Endodermal cell (in vitro differentiated cells): ENCODE results near the gene HEPHL1. TPM values are rescaled to one million over a fixed set of nuclear protein-coding genes. Genes with fewer than 3 reads are reported as not detected.

ENCODE experiments used
- DNase-seq: peaks from one replicate; pipeline ENCODE4 v3.0.0-alpha.2; 2017
- H3K27ac ChIP-seq: 2 replicates; pipeline ENCODE4 v1.5.1; 2013; ENCODE audit warnings: mild to moderate bottlenecking, low read depth, low read length, moderate library complexity
- H3K27me3 ChIP-seq: 2 replicates; pipeline ENCODE4 v1.6.1; 2013; ENCODE audit warnings: mild to moderate bottlenecking, low read length, moderate library complexity; ENCODE audit not compliant: insufficient read depth, control insufficient read depth, poor library complexity, severe bottlenecking
- H3K36me3 ChIP-seq: 2 replicates; pipeline ENCODE4 v1.7.0; 2013; ENCODE audit warnings: mild to moderate bottlenecking, low read length, moderate library complexity; ENCODE audit not compliant: control insufficient read depth, insufficient read depth
- H3K4me1 ChIP-seq: one replicate; pipeline ENCODE4 v1.7.0; 2013; ENCODE audit warnings: low read length; ENCODE audit not compliant: control insufficient read depth, insufficient read depth
- H3K4me3 ChIP-seq: 2 replicates; pipeline ENCODE4 v1.5.1; 2013; ENCODE audit warnings: mild to moderate bottlenecking, low read length, moderate library complexity
- H3K9ac ChIP-seq: 2 replicates; pipeline ENCODE4 v1.6.1; 2013; ENCODE audit warnings: mild to moderate bottlenecking, low read length, moderate library complexity; ENCODE audit not compliant: poor library complexity, severe bottlenecking; ENCODE audit errors: extremely low read depth
- H3K9me3 ChIP-seq: 2 replicates; pipeline ENCODE4 v1.6.1; 2013; ENCODE audit warnings: mild to moderate bottlenecking, low read length, moderate library complexity; ENCODE audit not compliant: control insufficient read depth
- H3K27ac Mint-ChIP-seq: 2 replicates; pipeline ENCODE4 v1.8.0; 2020; ENCODE audit warnings: mixed read lengths
- H3K27me3 Mint-ChIP-seq: 2 replicates; pipeline ENCODE4 v1.8.0; 2021; ENCODE audit warnings: mild to moderate bottlenecking, mixed read lengths; ENCODE audit not compliant: insufficient read depth
- H3K36me3 Mint-ChIP-seq: 2 replicates; pipeline ENCODE4 v1.8.0; 2020; ENCODE audit warnings: low read depth, mixed read lengths
- H3K4me1 Mint-ChIP-seq: 2 replicates; pipeline ENCODE4 v1.8.0; 2020; ENCODE audit warnings: mixed read lengths
- H3K4me3 Mint-ChIP-seq: 2 replicates; pipeline ENCODE4 v1.8.0; 2020; ENCODE audit warnings: mild to moderate bottlenecking, moderate library complexity, mixed read lengths
- H3K9me3 Mint-ChIP-seq: 2 replicates; pipeline ENCODE4 v1.8.0; 2020; ENCODE audit warnings: mild to moderate bottlenecking, mixed read lengths
- WGBS, 2 experiments: methylation state at CpG; one replicate each; pipeline versions ENCODE4 v1.1.5 to v1.1.7; 2013; ENCODE audit warnings: missing lambda C conversion rate in 2 of 2, mixed read lengths in 1 of 2; ENCODE audit not compliant: insufficient coverage in 1 of 2, insufficient read length in 1 of 2; 5-methylcytosine and 5-hydroxymethylcytosine counted together
- total RNA-seq, 2 donors: library from RNA; stranded (reverse); fragmentation: NEBNext Ultra II Directional in 1 of 2; extraction: Animal tissue kit (Norgen Biotek cat#: 25700) in 1 of 2; gene quantifications; 2 replicates in 1 of 2; 3 replicates in 1 of 2; pipeline ENCODE4 v1.2.1, GENCODE V29; 2021
- TF ChIP-seq, protein P1 (sequence below): fragments of 200-600 bp; sonication (generic); conservative IDR thresholded peaks from 2 replicates; pipeline ENCODE4 v1.5.0; 2021; ENCODE audit warnings: antibody characterized with exemption, mild to moderate bottlenecking

HEPHL1 gene
- total RNA-seq, 2 donors from 2014 or later = not detected

DNA sequence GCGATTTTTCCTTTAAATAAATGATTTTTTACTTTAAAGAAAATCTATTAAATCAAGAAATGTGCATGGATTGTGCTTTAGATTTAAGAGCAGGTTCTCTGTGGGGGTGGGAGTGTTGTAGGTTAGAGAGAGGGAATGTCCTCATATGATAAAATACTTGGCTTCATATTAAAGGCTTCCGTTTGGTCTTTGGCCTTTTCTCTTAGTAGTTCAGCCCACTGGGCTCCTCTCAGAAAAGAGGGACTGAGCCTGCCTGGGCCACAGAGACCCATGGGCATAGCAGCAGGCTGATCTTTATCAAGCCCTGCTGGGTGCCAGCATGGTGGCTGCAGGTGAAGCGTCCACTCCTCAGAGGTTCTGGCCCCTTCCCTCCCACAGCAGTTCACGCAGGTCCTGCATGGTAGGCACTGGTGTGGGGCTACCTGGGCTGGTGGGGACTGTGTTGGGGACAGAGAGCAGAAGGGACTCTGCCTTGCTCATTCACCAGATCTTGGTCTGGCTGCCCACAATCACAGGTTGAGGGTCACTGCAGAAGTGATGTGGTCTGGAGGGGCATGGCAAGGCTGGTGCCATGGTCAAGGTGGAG is 111.8 kb downstream of the HEPHL1 start:
- Histone ChIP-seq H3K27ac (no peak overlapping the region), H3K9ac (no peak overlapping the region), H3K9me3 (no peaks in the 10 kb centered on the region), H3K36me3 (peaks cover 8% of the 10 kb centered on the region), H3K4me1 (peaks cover 7% of the 10 kb centered on the region), H3K27me3 (no peaks in the 10 kb centered on the region), H3K4me3 (no peak overlapping the region)
- H3K27ac Mint-ChIP-seq = no peak overlapping the region
- peaks cover 8% of the 10 kb centered on the region for H3K36me3 Mint-ChIP-seq
- no peaks in the 10 kb centered on the region for H3K9me3 Mint-ChIP-seq
- H3K27me3 Mint-ChIP-seq = no peaks in the 10 kb centered on the region
- H3K4me1 Mint-ChIP-seq = peaks cover 5% of the 10 kb centered on the region
- TF ChIP-seq, protein P1, sequence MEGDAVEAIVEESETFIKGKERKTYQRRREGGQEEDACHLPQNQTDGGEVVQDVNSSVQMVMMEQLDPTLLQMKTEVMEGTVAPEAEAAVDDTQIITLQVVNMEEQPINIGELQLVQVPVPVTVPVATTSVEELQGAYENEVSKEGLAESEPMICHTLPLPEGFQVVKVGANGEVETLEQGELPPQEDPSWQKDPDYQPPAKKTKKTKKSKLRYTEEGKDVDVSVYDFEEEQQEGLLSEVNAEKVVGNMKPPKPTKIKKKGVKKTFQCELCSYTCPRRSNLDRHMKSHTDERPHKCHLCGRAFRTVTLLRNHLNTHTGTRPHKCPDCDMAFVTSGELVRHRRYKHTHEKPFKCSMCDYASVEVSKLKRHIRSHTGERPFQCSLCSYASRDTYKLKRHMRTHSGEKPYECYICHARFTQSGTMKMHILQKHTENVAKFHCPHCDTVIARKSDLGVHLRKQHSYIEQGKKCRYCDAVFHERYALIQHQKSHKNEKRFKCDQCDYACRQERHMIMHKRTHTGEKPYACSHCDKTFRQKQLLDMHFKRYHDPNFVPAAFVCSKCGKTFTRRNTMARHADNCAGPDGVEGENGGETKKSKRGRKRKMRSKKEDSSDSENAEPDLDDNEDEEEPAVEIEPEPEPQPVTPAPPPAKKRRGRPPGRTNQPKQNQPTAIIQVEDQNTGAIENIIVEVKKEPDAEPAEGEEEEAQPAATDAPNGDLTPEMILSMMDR = no peak
- DNase-seq = peak; percentile 29
- WGBS, 2 experiments = 95 to 100% methylated on average over 2 to 3 of the region's 4 CpGs
- H3K4me3 Mint-ChIP-seq = no peak overlapping the region

- Histone ChIP-seq H3K4me1 (peaks cover 7% of the 10 kb centered on the region), H3K9ac (no peak overlapping the region), H3K27me3 (no peaks in the 10 kb centered on the region), H3K27ac (no peak overlapping the region), H3K36me3 (peaks cover 8% of the 10 kb centered on the region), H3K4me3 (no peak overlapping the region), H3K9me3 (no peaks in the 10 kb centered on the region)
- Mint-ChIP-seq H3K27me3 (no peaks in the 10 kb centered on the region), H3K4me3 (no peak overlapping the region), H3K36me3 (peaks cover 8% of the 10 kb centered on the region), H3K9me3 (no peaks in the 10 kb centered on the region), H3K27ac (no peak overlapping the region), H3K4me1 (peaks cover 2% of the 10 kb centered on the region)
- TF ChIP-seq, protein P1 = no peak
- WGBS, 2 experiments = 91 to 96% methylated on average over 3 to 4 of the region's 4 CpGs
- no peak for DNase-seq
Observed at GRCh38 chr11:94133752-94134151, 112.6 kb downstream of the HEPHL1 start.

DNA sequence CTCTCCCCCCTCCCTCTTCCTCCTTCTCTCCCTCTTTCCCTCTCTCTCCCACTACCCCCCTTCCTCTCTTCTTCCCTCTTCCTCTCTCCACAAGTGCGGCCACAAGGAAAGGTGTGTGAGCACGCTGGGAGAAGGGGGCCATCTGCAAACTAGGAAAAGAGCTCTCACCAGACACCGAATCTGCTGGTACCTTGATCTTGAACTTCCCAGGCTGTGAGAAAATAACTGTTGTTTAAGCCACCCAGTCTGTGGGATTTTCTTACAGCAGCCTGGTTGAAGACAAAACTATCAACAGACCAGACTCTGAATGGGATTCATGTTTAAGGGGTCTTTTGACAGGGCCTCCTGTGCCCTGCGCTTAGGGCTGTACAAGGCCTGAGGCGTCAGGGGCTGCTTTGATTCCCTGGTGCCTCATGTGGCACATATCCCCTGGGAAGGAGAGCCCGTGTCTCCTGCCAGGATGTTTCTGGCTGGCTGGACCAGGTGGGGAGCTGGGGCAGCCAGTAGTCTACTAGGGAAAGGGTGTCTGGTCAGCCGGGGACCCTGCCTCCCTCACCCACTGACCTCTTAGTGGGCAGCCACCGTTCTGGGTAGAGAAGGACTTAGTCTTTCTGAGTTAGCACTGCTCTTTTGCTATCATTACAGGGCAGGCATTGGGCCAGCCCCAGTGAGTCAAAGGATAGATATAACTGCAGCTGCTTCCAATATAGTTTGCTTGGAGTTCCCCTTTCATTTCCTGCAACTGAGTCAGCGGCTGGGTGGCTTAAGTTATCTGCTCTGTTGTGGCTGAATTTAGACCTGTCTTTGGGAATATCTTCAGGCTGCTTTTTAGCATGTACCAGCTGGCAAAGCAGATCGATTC is 113.7 kb downstream of the HEPHL1 start:
- Histone ChIP-seq H3K9me3 (no peaks in the 10 kb centered on the region), H3K4me3 (no peak overlapping the region), H3K27me3 (no peaks in the 10 kb centered on the region), H3K36me3 (peaks cover 8% of the 10 kb centered on the region), H3K9ac (no peak overlapping the region), H3K4me1 (peaks cover 7% of the 10 kb centered on the region), H3K27ac (no peak overlapping the region)
- Mint-ChIP-seq H3K4me1 (peaks cover 2% of the 10 kb centered on the region), H3K4me3 (no peak overlapping the region), H3K36me3 (peaks cover 8% of the 10 kb centered on the region), H3K27ac (no peak overlapping the region), H3K27me3 (no peaks in the 10 kb centered on the region), H3K9me3 (no peaks in the 10 kb centered on the region)
- whole genome bisulfite sequencing, 2 experiments = 92 to 94% methylated on average over 5 to 10 of the region's 10 CpGs
- TF ChIP-seq, protein P1 = no peak
- DNase-seq = no peak
